NK-92 (cell line): Measurements from ENCODE around the gene EGFL7.
"Not testable (repeated sequence)": the region's sequence is repeated elsewhere in the genome, so short reads cannot be mapped to it uniquely, and the experiment has no call there.

Experiments
- DNase-seq: peaks from one replicate; lab custom pipeline; 2025; ENCODE audit not compliant: unreplicated experiment; lab: John Stamatoyannopoulos, UW

Gene EGFL7

DNA sequence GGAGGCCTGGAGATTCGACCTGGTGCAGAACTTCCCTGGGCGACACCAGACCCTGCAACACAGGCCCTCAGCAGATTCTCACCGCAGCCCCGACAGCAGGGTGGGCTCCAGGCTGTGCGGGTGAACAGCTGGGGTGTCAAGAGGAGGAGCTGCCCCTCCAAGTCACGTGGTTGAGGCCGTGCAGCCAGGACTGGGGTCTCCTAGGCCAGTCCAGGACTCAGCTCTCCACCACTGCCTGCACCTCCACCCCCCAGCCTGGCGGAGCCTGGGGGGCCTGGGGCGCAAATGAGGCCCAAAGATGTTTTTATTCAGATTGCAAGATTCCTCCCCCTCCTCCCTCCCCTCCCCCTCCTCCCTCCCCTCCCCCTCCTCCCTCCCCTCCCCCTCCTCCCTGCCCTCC, 33.8 kb downstream of the EGFL7 start:
- no peak for DNase-seq

DNA sequence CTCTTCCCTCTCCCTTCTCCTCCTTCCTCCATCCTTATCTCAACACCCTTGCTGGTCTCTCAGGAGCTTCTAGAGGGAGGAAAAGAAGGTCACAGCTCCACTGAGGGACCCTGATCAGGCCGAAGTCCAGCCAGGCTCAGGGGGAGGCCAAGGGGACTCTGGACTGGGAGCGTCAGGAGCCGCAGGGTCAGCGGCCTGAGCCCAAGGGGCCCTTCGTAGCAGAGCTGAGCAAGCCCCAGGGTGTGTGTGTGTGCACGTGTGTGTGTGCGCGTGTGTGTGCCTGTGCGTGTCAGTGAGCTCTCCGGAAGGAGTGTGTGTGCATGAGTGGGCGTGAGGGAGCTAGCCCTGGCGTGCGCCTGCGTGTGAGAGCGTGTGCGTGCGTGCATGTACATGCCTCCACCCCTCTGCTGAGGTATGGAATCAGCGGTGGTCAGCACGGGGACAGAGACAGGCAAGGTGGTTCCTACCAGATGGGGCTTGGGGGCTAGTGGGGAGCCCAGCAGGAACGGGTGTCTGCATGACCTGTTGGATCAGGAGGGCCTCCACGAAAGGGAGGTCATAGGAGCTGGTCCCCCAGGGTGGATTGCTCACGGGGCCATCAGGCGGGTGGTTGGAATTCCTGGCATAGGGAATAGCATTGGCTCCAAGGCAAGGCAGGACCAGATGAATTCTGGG, 34.6 kb downstream of the EGFL7 start:
- DNase-seq, result no peak

DNA sequence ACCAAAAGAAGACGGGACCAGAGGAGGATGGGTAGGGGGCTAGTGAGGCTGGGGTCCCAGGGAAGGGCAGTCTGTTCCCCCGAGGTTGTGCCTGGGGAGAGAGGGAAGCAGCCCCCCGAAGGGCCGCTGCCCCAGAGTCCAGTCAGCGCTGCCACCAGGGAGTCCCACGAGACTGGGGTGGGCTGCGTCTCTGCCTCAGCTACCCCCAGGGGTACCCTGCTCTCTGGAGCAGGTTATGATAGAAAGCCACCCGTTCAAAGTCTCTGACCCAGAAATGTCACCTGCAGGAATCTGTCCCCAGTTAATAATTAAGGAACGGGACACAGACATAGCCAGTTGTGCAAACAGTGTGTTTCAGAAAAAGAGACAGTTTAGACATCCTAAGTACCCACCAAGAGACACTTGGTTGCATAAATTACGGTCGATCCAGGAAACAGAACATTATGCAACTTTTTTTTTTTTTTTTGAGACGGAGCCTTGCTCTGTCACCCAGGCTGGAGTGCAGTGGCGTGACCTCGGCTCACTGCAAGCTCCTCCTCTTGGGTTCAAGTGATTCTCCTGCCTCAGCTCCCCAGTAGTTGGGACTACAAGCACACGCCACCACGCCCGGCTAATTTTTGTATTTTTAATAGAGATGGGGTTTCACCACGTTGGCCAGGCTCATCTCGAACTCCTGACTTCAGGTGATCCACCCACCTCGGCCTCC, 35.3 kb downstream of the EGFL7 start:
- no peak for DNase-seq

DNA sequence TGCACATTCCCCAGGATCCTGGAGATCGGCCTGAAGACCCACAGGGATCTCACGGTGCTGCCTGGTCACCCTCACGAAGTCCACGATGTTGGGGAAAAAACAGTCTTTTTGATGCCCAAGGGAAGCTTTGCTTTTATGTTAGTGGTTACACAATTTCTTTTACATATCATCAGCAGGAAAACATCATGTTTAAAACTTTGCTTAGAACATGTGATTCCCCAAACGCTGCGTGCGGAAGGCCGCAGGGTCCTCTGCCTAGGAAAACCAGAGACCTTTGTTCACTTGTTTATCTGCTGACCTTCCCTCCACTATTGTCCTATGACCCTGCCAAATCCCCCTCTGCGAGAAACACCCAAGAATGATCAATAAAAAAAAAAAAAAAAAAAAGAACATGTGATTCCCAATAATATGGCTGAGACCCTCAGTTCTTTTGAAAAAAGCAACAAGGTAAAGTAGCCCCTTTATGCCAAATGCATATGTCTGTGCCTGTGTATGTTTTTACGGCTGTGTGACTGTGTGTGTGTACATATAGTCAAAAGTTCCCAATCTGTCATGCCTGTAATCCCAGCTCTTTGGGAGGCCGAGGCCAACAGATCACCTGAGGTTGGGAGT, 36.0 kb downstream of the EGFL7 start:
- no peak for DNase-seq

DNA sequence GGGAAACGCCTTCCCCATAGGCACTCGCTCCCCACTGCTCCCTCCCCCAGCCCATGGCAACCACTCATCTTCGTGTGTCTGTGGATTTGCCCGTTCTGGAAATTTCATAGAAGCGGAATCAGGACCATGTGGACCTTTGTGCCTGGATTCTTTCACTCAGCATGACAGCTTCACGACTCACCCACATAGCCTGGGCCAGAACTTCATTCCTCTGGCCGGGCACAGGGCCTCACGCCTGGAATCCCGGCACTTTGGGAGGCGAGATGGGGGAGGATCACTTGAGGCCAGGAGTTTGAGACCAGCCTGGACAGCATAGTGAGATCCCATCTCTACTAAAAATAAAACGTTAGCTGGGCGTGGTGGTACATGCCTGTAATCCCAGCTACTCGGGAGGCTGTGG, 37.6 kb downstream of the EGFL7 start:
- no peak for DNase-seq

DNA sequence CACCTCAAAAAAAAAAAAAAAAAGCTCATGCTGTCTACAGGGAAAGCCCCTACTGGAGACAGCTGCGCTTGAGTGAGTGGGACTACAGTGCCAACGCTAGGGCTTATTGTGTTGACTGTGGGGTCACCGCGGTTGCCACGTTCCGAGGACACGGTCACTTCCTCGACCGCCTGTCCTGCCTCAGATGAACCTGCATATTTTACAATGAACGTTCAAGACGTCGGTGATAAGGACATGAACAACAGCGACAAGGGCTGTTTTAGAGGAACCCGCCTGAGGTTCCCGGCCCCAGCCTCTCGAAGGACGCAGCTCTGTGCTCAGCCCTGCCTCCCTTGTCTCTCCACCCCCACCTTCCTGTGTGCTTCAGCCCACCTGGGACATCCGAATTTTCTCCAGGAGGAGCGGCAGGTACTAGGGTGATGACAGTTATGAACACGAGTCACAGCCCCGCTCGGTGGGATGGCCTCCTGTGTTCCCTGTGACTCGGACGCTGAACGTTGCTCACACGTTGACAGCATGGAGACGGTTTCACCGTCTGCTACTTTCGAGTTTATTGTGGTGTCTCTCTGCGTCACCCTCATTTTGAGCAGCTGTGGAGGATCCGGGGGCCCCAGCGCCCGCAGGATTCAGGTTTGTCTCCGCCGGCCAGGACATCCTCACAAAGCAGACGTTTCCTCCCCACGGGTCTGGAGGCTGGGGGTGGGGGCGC, 38.4 kb downstream of the EGFL7 start:
- DNase-seq, result no peak

DNA sequence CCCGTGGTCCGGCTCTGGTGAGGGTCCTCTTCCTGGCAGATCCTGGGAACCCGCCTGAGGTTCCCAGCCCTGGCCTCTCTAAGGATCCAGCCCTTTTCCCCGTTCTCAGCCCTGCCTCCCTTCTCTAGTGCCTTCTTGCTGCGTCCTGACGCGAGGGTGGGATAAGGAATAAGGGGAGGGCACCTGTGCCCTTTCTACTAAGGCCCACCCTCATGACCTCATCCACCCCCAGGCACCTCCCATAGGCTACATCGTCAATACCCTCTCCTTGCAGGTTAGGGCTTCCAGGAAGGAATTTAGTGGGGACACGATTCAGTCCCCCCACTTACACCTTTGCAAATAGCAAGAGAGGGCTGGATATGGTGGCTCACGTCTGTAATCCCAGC, 38.9 kb downstream of the EGFL7 start:
- DNase-seq, result no peak

DNA sequence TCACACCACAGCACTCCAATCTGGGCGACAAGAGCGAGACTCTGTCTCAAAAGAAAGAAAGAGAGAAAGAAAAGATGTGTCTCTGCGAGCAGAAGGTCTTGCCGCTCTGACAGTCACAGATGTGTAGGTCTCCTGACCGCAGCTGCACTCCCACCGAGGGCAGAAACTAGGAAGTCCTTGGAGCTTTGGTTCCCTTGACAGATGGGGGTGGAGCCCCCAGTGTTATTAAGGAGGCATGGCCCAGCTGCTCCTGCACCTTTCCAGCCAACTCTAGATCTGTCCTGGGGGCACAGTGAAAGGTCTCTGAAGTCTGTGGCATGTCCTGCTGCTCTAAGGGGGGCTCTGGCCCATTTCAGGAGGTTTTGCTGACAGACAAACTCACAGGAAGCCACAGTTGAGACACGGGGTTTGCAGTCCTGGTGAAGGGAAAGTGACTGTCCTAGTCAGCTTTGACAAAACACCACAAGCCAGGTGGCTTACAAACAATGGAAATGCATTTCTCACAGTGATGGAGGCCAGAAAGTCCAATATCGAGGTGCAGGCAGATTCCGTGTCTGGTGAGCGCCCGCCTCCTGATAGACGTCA, 40.7 kb downstream of the EGFL7 start:
- no peak for DNase-seq

DNA sequence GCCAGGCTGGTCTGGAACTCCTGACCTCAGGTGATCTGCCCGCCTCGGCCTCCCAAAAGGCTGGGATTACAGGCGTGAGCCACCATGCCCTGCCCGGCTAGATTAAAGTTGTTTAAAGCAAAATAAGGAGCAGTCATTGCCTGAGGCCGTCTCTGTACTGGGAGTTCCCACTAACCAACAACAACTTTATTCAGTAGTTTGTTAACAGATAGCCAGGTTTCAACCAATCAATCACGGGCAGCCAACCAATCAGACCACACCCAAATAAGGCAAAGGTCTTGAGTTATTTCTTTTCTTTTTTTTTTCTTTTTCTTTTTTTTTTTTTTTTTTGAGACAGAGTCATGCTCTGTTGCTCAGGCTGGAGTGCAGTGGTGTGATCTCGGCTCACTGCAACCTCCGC, 42.0 kb downstream of the EGFL7 start:
- DNase-seq, result not testable (repeated sequence)

DNA sequence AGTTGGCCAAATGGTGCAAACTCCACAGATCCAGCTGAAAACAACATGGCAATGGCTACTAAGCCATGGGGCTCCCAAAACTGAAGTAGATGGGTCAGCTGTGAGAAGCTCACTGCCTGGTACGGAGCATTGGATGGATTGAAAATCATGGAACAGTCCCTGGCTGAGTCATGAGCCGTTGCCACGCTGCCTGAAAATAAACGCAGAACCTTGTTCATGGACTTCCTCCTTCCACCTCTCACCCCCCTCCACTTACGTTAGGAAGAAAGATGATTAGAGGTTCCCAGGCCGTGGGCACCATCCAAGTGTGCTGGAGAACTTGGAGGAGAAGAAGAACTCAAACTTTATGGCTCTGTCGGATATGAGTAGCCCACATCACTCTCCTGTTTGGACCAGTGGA, 42.8 kb downstream of the EGFL7 start:
- no peak for DNase-seq

DNA sequence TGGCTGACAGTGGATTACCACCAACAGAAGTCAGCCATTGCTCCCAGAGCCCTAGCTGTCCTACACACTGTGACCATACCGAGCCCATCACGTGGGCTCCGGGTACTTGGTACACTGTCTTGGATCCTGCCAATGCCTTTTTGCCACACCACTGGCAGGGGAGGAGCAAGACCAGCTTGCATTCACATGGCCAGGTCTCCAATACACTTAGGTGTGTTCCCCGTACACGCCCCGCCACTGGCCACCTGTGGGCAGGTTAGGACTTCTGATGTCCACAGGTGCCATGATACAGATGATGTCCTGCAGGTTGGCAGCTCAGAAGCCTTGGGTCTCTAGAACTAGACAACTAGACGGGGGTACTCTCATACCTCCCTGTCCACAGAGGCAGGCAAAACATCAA, 44.3 kb downstream of the EGFL7 start:
- no peak for DNase-seq

DNA sequence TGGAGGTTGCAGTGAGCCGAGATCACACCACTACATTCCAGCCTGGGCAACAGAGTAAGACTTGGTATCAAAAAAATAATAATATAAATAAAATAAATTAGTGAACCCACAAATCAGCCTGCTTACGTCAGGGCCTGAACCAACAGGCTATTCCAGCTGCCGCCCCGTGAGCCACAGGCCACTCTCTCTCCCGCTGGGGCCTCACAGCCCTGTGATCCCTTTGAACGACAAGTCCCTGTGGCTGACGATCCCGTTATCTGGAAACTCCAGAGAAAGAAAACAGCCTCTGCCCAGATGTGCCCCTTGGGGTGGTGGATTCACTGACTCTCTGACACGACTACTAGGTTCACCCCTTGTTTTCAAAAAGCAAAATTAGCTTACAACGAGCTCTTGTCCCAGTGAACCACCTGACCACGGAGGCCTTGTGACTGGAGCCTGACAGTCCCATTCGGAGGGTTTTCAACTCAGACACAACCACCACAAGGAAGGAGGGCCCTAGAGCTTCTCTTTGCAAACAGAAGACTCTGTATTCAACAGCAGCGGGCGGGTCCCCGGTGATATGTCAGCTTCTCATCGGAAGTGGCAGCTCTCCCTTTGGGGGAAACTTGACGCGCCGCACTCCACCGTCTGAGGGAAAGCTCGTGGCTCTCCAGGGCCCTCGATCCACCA, 45.3 kb downstream of the EGFL7 start:
- DNase-seq, result no peak

DNA sequence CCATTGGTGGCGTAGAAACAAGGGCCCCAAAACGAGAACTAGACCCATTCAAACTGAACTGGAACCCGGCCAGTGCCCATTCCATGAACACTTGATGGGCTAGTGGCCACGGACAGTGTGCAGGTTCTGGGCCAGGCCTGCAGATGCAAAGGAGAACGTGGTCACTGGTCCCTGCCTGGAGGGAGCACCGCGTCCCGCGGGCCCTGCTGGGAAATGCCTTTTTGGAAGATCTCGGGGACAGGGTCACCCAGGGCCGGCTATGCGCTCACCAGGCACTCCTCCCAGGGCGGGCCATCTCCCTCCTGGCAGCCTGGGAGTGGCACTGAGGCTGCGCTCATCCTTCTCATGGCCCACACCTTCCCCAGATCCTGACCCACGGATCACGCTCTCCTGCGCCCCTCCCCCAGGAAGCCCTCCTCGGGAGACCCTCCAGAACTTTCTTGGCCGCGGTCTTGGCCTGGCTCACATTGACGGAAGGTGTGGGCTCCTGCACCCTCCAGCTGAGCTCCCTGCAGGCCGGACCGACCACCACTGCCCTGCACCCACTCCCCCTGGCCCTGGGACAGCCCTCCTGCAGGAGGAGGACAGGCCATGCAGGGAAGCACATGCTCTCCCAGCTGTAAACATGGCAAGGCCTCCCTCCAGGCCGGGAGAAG, 46.9 kb downstream of the EGFL7 start:
- DNase-seq, result no peak

DNA sequence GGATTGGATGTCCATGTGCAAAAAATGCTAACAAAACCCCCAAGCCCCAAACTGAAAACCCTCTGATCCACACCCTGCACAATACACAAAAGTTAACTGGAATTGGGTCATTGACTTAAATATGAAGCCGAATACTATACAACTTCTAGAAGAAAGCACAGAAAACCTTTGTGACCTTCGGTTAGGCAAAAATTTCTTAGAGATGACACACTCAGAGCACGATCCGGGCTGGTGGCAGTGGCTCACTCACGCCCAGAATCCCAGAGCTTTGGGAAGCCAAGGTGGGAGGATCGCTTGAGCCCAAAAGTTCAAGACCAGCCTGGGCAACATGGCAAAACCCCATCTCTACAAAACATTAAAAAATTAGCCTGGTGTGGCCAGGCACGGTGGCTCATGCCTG, 47.8 kb downstream of the EGFL7 start:
- DNase-seq, result no peak

DNA sequence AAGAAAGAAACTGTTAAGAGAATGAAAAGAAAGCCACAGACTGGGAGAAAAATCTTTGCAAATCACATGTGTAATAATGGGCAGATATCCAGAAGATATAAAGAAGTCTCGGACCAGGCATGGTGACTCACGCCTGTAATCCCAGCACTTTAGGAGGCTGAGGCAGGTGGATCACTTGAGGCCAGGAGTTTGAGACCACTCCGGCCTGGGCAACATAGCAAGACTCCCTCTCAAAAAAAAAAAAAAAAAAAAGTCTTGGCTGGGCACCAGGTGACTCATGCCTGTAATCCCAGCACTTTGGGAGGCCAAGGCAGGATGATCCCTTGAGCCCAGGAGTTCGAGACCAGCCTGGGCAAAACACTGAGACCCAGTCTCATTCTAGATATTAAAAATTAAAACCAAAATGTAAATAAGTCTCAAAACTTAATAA, 48.5 kb downstream of the EGFL7 start:
- not testable (repeated sequence) for DNase-seq

DNA sequence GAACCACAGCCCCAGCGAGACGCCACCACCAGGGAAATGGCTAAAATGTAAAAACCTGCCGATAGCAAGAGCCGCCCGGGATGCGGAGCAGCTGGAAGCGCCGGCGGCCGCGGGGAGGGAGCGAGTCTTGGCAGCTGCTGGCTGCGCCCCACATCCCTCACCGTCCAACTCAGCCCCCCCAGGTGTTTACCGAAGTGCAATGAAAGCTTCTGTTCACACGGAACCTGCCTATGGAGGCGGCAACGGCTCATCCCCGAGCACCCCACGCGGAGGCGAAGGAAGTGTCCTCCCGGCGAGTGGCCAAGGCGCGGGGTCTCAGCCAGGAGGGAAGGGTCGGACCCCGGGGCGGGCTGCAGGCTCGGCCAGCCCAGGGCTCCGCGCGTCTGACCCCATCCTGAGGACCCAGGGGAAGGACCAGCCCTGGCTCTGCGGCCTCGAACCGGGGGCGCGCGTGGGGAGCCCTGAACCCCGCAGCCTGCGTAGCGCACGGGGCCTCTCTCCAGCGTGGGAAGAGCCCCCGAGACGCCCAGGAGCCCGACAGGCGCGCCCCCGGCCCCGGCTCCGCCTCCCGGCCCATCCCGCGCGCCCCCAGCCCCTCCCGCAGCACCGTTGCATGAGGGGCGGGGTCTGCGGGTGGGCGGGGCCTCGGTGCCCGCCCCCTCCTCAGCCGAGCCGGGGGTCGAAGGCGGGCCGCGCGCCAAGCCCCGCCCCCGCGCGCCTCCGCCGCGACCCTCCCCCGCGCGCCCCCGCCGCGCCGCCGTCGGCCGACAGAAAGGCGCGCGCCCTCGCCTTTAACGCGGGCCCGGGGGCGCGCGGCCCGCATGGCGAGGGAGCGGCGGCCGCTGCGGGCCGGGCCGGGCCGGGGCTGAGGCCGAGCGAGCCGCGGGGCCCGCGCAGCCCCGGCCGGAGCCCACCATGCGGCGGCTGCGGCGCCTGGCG, 49.3 kb downstream of the EGFL7 start, which contains the start of gene DIPK1B:
TSS of gene DIPK1B (plus strand) at position 822 of the 939 bp plus-strand sequence. CDS start at position 916, 94 bp downstream.
- no peak for DNase-seq

DNA sequence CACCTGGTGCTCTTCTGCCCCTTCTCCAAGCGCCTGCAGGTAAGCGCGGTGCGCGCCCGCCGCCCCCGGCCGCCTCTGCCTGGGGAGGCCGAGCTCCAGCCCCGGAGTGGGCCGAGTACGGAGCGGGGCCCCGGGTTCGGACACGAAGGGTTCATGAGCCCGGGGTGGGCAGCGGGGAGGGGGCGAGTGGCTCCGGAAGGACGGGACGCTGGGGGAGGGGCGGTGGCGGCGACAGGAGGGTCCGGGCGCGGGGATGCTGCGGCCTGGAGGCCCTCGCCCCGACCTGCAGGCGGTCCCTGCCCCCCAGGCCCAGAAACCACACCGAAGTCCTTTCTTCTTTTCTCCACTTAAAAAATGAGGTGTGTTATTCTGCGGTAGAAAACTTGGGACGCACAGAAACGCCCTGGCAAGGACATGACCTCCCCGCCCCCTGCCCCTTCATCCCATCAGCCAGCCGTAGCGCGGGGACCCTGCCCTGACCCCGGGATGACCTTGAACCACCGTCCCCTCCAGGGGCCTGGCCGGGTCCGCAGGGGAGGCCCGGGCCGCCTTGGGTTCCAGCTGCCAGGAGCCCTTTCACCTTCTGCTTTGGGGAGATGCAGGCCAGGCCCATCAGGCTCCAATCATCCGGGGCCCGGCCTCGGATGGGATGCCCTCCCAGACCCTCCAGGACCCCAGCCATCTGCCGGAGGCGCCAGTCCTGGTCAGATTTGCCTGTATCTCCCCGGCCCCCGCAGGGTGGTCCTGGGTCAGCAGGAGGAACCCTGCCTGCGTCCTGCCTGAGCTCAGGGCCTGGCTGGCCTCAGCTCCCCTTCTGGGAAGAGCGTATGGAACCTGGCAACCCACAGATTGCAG, 50.2 kb downstream of the EGFL7 start:
- DNase-seq, result no peak

DNA sequence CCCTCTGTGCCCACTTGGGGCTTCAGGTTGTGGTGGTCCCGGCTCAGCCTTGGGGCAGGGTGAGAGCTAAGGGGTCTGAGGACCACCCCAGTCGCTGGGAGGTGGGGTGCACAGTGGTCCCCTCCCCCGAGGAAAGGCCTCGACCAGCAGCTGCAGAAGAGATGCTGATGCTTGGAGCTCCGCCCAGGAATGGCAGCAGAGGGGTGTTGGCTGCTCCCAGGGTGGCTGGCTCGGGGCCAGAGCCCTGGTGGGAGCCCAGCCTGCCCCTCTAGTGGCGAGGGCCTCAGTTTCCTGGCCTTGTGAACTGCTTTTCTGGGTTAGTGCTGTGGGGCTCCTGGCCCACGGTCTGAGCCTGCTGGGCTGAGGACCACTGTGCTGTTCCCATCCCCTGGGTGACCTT, 50.8 kb downstream of the EGFL7 start:
- no peak for DNase-seq
